Adipocyte (in vitro differentiated cells): Measurements from ENCODE around the gene TRAIP.

Source experiments
- DNase-seq: peaks from one replicate; pipeline ENCODE4 v3.0.0-alpha.2; 2015; ENCODE audit warnings: low read depth
- H3K27me3 ChIP-seq: replicated peaks from 2 replicates; pipeline ENCODE4 v1.7.0; 2013; ENCODE audit warnings: mild to moderate bottlenecking, low read length, moderate library complexity; ENCODE audit not compliant: control insufficient read depth, insufficient read depth
- H3K36me3 ChIP-seq: 2 replicates; pipeline ENCODE4 v1.7.0; 2013; ENCODE audit warnings: low read length, mild to moderate bottlenecking, moderate library complexity; ENCODE audit not compliant: control insufficient read depth, insufficient read depth, severe bottlenecking
- H3K4me1 ChIP-seq: 2 replicates; pipeline ENCODE4 v1.7.0; 2013; ENCODE audit warnings: mild to moderate bottlenecking, low read length, moderate library complexity; ENCODE audit not compliant: control insufficient read depth, insufficient read depth
- H3K4me3 ChIP-seq: 2 replicates; pipeline ENCODE4 v1.7.0; 2013; ENCODE audit warnings: mild to moderate bottlenecking, low read length, moderate library complexity
- H3K9ac ChIP-seq: 2 replicates; pipeline ENCODE4 v1.7.0; 2013; ENCODE audit warnings: mild to moderate bottlenecking, low read length, moderate library complexity
- H3K9me3 ChIP-seq: 2 replicates; pipeline ENCODE4 v1.7.0; 2013; ENCODE audit warnings: mild to moderate bottlenecking, low read length, moderate library complexity; ENCODE audit not compliant: control insufficient read depth

Gene TRAIP

DNA sequence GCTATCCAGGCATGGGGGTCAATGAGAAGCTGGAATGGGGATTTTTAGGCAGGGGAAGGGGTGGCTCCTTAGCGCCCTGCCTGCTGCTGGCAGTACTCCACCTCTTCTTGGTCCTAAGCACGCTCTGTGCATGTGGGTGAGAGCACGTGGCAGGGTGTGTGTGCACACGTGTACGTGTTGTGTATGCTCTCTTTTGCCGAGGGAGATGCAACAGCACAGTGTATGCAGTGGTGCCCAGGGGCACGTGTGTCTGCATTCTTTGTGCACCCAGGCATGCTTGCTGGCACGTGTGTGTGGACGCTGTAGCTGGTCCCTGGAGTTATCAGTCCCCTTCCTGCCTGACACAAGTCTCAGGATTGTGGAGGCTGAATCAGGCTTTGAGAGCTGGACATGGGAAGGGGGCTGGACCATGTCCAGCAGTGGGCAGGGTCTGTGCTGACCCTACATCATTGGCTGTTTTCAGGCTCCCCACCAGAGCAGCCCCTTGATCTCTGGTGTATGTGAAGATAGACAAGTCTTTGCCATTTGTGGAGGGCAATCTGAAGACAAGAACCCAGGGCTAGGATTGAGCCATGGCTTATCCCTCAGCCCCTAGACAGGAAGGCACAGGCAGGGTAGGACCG, 15.3 kb upstream of the TRAIP start:
- H3K9ac ChIP-seq = no peak overlapping the region
- H3K9me3 ChIP-seq = peaks cover 5% of the 10 kb centered on the region
- H3K27me3 ChIP-seq = peaks cover 67% of the 10 kb centered on the region
- no peaks in the 10 kb centered on the region for H3K36me3 ChIP-seq
- no peak overlapping the region for H3K4me3 ChIP-seq
- H3K4me1 ChIP-seq = no peaks in the 10 kb centered on the region
- no peak for DNase-seq

DNA sequence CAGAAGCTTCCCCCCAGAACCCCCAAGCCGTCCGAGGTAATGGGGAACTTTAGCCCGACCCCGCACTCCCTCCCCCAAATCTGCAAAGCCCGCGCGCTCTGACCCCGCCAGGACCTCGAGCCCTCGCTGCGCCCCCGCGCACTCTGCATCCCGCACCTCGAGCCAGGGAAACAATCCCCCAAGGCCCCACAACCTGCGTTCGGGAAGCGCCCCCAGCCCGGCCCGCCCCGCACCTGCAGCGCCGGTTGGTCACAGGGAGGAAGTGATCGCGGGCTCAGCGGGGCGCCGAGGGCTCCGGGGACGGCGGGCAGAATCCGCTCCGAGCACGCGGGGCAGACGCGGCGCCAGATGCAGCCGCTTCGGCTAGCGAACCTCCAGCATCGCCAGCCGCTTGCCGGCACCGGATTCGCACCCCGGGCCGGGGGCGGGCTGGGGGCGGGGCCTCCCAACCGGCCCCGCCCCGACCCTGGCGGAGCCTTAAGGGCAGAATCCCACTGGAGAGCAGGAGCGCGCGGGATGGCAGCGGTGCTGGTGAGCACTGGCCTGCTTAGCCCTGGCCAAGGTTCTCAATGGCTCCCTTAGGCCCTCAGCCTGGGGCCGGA, 13.3 kb upstream of the TRAIP start, which contains the start of gene CAMKV:
TSS of gene CAMKV (minus strand) at position 382 of the 602 bp plus-strand sequence. CDS start 7,518 bp downstream, outside the sequence.
- peaks cover 67% of the 10 kb centered on the region for H3K27me3 ChIP-seq
- H3K4me3 ChIP-seq = no peak within 1 kb of the TSS
- H3K9ac ChIP-seq = no peak within 1 kb of the TSS
- H3K4me1 ChIP-seq = no peaks in the 10 kb centered on the region
- H3K9me3 ChIP-seq = peaks cover 5% of the 10 kb centered on the region
- peak; percentile 11 for DNase-seq
- H3K36me3 ChIP-seq = no peaks in the 10 kb centered on the region

DNA sequence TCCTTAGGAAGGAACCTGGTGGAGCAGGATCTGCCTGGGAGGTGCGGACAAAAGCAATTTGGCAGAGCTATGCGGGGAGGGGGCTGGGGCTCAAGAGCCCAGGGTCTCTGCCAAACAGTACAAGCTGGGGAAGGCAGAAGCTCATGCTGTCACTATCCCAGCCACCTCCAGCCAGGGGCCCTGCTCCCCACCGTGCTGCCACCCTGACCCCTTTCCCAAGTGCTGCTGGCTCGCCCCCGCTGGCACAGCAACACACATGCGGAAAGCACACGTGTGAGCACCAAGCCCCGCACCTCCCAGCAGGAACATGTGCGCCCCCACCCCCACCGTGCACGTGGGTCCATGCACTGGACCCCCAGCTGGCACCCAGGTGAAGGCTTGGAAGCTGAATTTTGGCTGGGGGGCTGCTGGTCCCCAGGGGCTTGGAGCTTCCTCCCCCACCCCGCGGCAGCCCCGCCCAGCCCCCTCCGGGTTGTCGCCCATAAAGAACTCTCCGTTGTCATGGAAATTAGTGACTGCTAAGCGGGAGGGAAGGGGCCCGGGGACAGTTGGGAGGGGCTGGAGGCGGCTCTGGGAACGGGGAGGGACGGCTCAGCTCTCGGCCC, 12.6 kb upstream of the TRAIP start:
- no peak overlapping the region for H3K4me3 ChIP-seq
- no peaks in the 10 kb centered on the region for H3K4me1 ChIP-seq

DNA sequence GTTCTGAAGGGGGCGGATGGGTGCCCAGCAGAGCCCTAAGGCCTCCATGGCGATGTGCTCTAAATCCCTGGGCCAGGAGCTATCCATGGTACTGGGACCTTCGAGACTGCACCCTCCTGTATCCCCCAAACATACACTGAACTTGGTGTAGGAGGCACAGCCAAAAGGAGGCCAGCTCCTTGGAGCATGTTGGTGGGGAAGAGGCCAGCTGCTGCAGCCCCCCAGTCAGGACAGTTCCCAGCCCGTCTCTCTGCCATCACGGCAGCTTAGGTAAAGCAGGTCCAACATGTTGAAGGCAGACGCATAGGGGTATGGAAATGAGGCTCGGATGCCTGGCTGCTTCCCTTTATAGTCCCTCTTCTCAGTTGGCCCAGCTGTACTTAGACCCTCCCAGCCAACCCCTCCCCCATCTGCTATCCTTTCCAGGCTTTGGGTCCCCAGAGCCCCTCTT, 11.5 kb upstream of the TRAIP start:
- peaks cover 77% of the 10 kb centered on the region for H3K27me3 ChIP-seq
- peaks cover 5% of the 10 kb centered on the region for H3K9me3 ChIP-seq
- H3K4me3 ChIP-seq = no peak overlapping the region
- H3K36me3 ChIP-seq = no peaks in the 10 kb centered on the region
- H3K9ac ChIP-seq = no peak overlapping the region
- no peaks in the 10 kb centered on the region for H3K4me1 ChIP-seq
- peak; percentile 52 for DNase-seq

More for the DNA sequence above, 12.6 kb upstream of the TRAIP start:
- no peak overlapping the region for H3K9ac ChIP-seq
- DNase-seq = no peak
- H3K9me3 ChIP-seq = peaks cover 5% of the 10 kb centered on the region
- peaks cover 70% of the 10 kb centered on the region for H3K27me3 ChIP-seq
- no peaks in the 10 kb centered on the region for H3K36me3 ChIP-seq

DNA sequence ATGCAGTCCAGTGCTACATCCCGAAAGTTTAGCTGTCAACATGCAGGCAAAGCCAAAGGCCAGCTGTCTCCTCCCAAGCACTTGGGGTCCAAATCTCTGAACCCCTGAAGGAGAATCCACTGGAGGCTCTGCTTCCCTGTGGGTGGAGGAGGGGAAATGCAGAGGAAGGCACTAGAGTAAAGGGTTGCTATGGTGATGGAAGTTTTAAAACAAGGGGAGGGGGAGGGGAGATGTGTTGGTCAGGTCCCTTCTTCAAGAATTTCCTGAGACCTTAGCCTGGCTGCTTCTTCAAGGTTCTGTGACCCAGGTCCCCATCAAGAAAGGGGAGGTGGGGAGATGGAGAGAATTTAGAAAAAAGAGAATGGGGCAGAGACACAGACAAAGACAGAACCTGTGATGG, 11.0 kb upstream of the TRAIP start:
- DNase-seq = no peak
- no peak overlapping the region for H3K4me3 ChIP-seq
- peaks cover 81% of the 10 kb centered on the region for H3K27me3 ChIP-seq
- no peaks in the 10 kb centered on the region for H3K4me1 ChIP-seq
- peaks cover 5% of the 10 kb centered on the region for H3K9me3 ChIP-seq
- no peak overlapping the region for H3K9ac ChIP-seq
- H3K36me3 ChIP-seq = no peaks in the 10 kb centered on the region

DNA sequence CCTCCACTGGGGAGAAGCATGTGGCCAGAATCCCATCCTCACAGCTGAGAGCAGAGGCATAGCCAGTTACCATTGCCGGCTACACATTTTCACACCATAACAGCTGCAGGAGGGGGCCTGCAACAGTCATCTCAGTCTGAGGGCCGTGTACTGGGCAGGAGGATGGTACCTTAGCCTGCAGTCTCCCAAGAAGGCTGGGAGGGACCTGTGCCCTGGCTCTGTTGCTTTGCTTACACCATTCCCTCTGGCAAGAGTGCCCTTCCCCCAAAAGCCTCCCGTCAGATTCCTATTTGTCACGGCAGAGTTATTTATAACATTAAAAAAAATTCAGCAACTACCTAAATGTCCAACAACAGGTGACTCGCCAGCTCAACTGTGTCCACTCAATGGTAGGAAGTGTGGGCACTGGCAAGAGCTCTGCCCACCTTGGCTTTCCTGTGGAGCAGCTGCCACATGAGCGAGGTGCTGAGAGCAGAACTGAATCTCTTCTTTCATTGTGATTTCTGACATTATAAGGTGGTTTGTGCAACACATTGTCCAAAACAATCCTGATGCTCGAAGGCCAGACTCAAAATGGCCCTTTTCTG, 8.9 kb upstream of the TRAIP start:
- no peaks in the 10 kb centered on the region for H3K4me1 ChIP-seq
- H3K9me3 ChIP-seq = peaks cover 5% of the 10 kb centered on the region
- H3K4me3 ChIP-seq = no peak overlapping the region
- H3K36me3 ChIP-seq = no peaks in the 10 kb centered on the region
- H3K9ac ChIP-seq = no peak overlapping the region
- DNase-seq = no peak
- H3K27me3 ChIP-seq = peaks cover 75% of the 10 kb centered on the region

DNA sequence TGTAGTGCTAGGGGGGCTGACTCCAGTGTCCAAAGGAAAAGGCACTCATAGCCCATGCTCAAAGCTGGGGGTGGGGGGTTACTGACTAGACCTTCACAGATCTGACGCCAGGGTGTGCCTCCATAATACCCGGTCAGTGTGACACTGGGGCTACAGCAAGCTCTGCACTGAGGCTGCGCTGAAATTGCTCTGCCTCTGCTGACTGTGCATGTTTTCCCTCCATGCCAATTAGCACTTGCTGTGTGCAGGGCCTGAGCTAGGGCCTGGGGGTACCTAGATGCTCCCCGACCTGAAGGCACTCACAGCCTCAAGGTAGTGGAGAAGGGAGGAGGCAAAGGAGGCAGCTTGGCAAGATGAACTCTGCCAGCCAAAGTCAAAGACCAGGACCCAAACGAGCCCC, 8.1 kb upstream of the TRAIP start:
- no peak for DNase-seq
- Histone ChIP-seq H3K4me3 (no peak overlapping the region), H3K27me3 (peaks cover 70% of the 10 kb centered on the region), H3K9me3 (peaks cover 5% of the 10 kb centered on the region), H3K36me3 (no peaks in the 10 kb centered on the region), H3K9ac (no peak overlapping the region), H3K4me1 (no peaks in the 10 kb centered on the region)

DNA sequence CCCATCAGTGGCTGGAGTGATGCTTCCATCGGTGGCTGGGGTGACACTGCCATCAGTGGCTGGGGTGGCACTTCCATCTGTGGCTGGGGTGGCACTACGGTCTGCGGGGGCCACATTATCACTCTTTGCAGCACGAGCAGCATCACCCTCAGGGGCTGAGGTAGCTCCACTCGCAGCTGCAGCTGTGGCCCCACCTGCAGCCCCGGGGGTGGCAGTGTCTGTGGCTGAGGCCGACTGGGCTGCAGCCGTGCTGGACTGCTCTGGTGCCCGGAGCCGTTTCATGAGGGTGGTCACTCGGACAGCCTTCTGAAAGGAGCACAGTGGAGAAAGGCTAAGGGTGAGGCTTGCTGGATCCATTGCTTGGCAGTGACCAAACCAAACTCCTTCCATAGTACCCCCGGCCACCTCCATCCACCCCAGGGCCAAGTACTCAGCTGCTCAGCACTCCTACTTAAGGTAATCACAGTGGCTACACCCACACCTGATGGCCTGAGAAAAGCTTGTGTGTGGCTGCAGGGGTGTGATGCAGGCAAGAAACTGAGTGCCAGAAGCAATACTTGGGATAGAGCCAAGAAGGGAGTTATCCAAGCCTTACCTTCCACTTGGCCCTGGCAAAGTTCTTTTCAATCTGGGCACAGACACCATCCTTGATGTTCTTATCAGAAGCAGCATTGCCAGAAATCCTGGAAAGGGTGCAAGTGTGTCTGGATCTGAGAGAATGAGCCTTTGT, 3.4 kb upstream of the TRAIP start:
- no peak for DNase-seq
- H3K4me3 ChIP-seq = no peak overlapping the region
- no peaks in the 10 kb centered on the region for H3K36me3 ChIP-seq
- H3K4me1 ChIP-seq = no peaks in the 10 kb centered on the region
- no peaks in the 10 kb centered on the region for H3K9me3 ChIP-seq
- peaks cover 30% of the 10 kb centered on the region for H3K27me3 ChIP-seq
- no peak overlapping the region for H3K9ac ChIP-seq

DNA sequence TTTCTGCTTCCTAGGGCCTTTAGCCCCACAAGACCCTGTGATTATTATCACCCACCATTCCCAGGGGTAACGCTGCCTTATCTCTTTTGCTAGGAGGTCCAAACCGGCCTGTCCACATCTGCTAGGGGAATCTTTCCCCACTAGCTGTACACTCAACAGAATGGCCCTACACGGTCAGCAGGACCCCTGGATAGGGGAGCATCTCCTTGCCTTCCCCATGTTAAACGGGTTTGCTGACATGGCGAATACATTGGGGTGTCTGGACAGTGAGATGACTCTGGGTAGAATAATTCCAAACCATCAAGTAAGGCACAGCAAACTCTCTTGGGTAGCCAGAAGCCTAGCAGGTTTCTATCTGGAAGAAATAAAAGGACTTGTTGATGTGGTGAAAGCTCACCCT, 702 bp downstream of the TRAIP start:
- H3K36me3 ChIP-seq = no peaks in the 10 kb centered on the region
- peaks cover 3% of the 10 kb centered on the region for H3K27me3 ChIP-seq
- H3K4me1 ChIP-seq = no peaks in the 10 kb centered on the region
- peak overlapping the region; percentile 53 for H3K9ac ChIP-seq
- H3K9me3 ChIP-seq = no peaks in the 10 kb centered on the region
- no peak for DNase-seq
- peak overlapping the region; percentile 89 for H3K4me3 ChIP-seq

DNA sequence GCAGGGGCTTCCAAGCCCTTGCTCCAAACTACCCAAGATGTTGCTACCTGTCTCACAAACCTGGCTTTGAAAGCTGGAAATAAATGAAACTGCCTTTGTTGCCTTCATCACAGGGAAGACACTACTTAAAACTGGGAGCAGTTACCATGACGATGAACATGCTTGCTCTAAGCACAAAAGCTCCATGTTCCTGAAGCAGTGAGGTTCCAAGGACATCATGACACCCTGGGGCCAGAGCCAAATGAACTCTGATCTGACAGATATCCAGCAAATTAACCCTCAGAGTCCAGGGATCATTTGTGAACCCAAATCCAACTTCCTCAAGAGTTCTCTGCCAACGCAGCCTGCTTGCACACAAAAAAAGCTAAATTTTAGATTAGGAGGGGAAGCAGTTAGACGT, 10.7 kb downstream of the TRAIP start:
- Histone ChIP-seq H3K36me3 (no peaks in the 10 kb centered on the region), H3K4me3 (no peak overlapping the region), H3K4me1 (no peaks in the 10 kb centered on the region), H3K9ac (no peak overlapping the region), H3K27me3 (no peaks in the 10 kb centered on the region), H3K9me3 (no peaks in the 10 kb centered on the region)
- DNase-seq = no peak
